Liver (tissue), 9 donors: ENCODE results near the gene DNAJC2. TPM values are rescaled to one million over a fixed set of nuclear protein-coding genes. Genes with fewer than 3 reads are reported as not detected.

ENCODE experiments used
- DNase-seq: peaks from one replicate; pipeline ENCODE4 v3.0.0-alpha.2; 2017; ENCODE audit warnings: low spot score
- H3K27ac ChIP-seq, 2 donors: one replicate each; pipeline ENCODE4 v1.7.0; 2013; ENCODE audit warnings: inconsistent platforms in 2 of 2, low read length in 2 of 2, control low read depth in 1 of 2, low read depth in 1 of 2, mild to moderate bottlenecking in 1 of 2
- H3K27me3 ChIP-seq, 4 donors: one replicate each; pipeline versions ENCODE4 v1.6.1 to v1.7.0; 2013; ENCODE audit warnings: low read length in 3 of 4, inconsistent platforms in 1 of 4, mild to moderate bottlenecking in 1 of 4, moderate library complexity in 1 of 4; ENCODE audit not compliant: control insufficient read depth in 4 of 4, insufficient read depth in 4 of 4
- H3K36me3 ChIP-seq, 4 donors: one replicate each; pipeline versions ENCODE4 v1.6.1 to v1.7.0; 2013; ENCODE audit warnings: low read length in 3 of 4, mild to moderate bottlenecking in 3 of 4, low read depth in 1 of 4, moderate library complexity in 1 of 4; ENCODE audit not compliant: control insufficient read depth in 4 of 4, insufficient read depth in 3 of 4
- H3K4me1 ChIP-seq, 4 donors: one replicate each; pipeline versions ENCODE4 v1.6.1 to v1.7.0; 2013; ENCODE audit warnings: low read length in 3 of 4, mild to moderate bottlenecking in 3 of 4, moderate library complexity in 1 of 4; ENCODE audit not compliant: control insufficient read depth in 4 of 4, insufficient read depth in 4 of 4
- H3K4me3 ChIP-seq, 3 donors: one replicate each; pipeline versions ENCODE4 v1.6.1 to v1.7.0; 2013; ENCODE audit warnings: low read length in 3 of 3, control low read depth in 1 of 3, low read depth in 1 of 3, mild to moderate bottlenecking in 1 of 3
- H3K9ac ChIP-seq, 2 donors: one replicate each; pipeline ENCODE4 v1.7.0; 2013; ENCODE audit warnings: low read length in 2 of 2, mild to moderate bottlenecking in 2 of 2, moderate library complexity in 2 of 2, control low read depth in 1 of 2, low read depth in 1 of 2
- H3K9me3 ChIP-seq, 4 donors: one replicate each; pipeline versions ENCODE4 v1.6.1 to v1.7.0; 2013; ENCODE audit warnings: low read length in 3 of 4; ENCODE audit not compliant: control insufficient read depth in 4 of 4
- EGR1 ChIP-seq, 2 donors: IDR thresholded peaks; 2 replicates each; pipeline ENCODE4 v1.6.1; 2016 to 2018; ENCODE audit warnings: antibody characterized with exemption in 2 of 2, low read depth in 2 of 2
- FOXA1 ChIP-seq: IDR thresholded peaks from 2 replicates; pipeline ENCODE4 v1.6.1; 2016; ENCODE audit warnings: antibody characterized with exemption
- FOXA2 ChIP-seq: IDR thresholded peaks from 2 replicates; pipeline ENCODE4 v1.6.1; 2016; ENCODE audit warnings: antibody characterized with exemption
- GABPA ChIP-seq, 2 donors: IDR thresholded peaks in 1 of 2; conservative IDR thresholded peaks in 1 of 2; 2 replicates each; pipeline ENCODE4 v1.6.1; 2016; ENCODE audit warnings: antibody characterized with exemption in 2 of 2, mild to moderate bottlenecking in 1 of 2, moderate library complexity in 1 of 2
- HNF4A ChIP-seq, 2 donors: conservative IDR thresholded peaks; 2 replicates each; pipeline ENCODE4 v1.6.1; 2016; ENCODE audit warnings: antibody characterized with exemption in 2 of 2, mild to moderate bottlenecking in 2 of 2
- HNF4G ChIP-seq: IDR thresholded peaks from 2 replicates; pipeline ENCODE4 v1.6.1; 2016; ENCODE audit warnings: antibody characterized with exemption
- JUND ChIP-seq, 2 donors: IDR thresholded peaks; 2 replicates each; pipeline ENCODE4 v1.6.1; 2016; ENCODE audit warnings: antibody characterized with exemption in 2 of 2
- NR2F2 ChIP-seq: IDR thresholded peaks from 2 replicates; pipeline ENCODE4 v1.6.1; 2016; ENCODE audit warnings: antibody characterized with exemption
- RAD21 ChIP-seq, 2 donors: IDR thresholded peaks; 2 replicates each; pipeline ENCODE4 v1.6.1; 2016; ENCODE audit warnings: antibody characterized with exemption in 2 of 2, mild to moderate bottlenecking in 2 of 2
- RXRA ChIP-seq, 2 donors: IDR thresholded peaks; 2 replicates each; pipeline ENCODE4 v1.6.1; 2017 to 2018; ENCODE audit warnings: antibody characterized with exemption in 2 of 2, mild to moderate bottlenecking in 1 of 2
- SP1 ChIP-seq: IDR thresholded peaks from 2 replicates; pipeline ENCODE4 v1.6.1; 2018; ENCODE audit warnings: antibody characterized with exemption, mild to moderate bottlenecking
- TAF1 ChIP-seq: conservative IDR thresholded peaks from 2 replicates; pipeline ENCODE4 v1.6.1; 2016; ENCODE audit warnings: antibody characterized with exemption, mild to moderate bottlenecking
- YY1 ChIP-seq: IDR thresholded peaks from 2 replicates; pipeline ENCODE4 v1.6.1; 2016; ENCODE audit warnings: antibody characterized with exemption, mild to moderate bottlenecking
- WGBS: extraction: QIAGEN DNeasy Blood & Tissue Kit; methylation state at CpG from one replicate; pipeline ENCODE4 v1.1.7; 2013; 5-methylcytosine and 5-hydroxymethylcytosine counted together
- polyA plus RNA-seq, 2 donors: library from polyadenylated mRNA; stranded (reverse) in 1 of 2; unstranded in 1 of 2; fragments of 200-250 nt in 1 of 2; fragments of >200 nt in 1 of 2; fragmentation: Nextera tagmentation in 1 of 2; extraction: Ambion mirVana in 1 of 2; gene quantifications; one replicate each; pipeline versions ENCODE4 v1.2.1 to v1.2.3, GENCODE V29; 2013 to 2015
- total RNA-seq, 2 donors: library from RNA; depleted of rRNA; stranded (reverse); fragments of >200 nt; gene quantifications; one replicate each; pipeline ENCODE4 v1.2.3, GENCODE V29; 2014
- TF ChIP-seq, protein P1 (sequence below): IDR thresholded peaks from 2 replicates; pipeline ENCODE4 v1.6.1; 2016; ENCODE audit warnings: antibody characterized with exemption
- TF ChIP-seq, protein P2 (sequence below): IDR thresholded peaks from 2 replicates; pipeline ENCODE4 v1.6.1; 2016; ENCODE audit warnings: antibody characterized with exemption
- TF ChIP-seq, protein P3 (sequence below): IDR thresholded peaks from 2 replicates; pipeline ENCODE4 v1.6.1; 2016; ENCODE audit warnings: antibody characterized with exemption, mild to moderate bottlenecking
- TF ChIP-seq, protein P4 (sequence below): fragments of 150-350 bp; IDR thresholded peaks from 2 replicates; pipeline ENCODE4 v1.5.1; 2017; ENCODE audit warnings: improper control_type of control experiment, low read depth, low read length; ENCODE audit not compliant: missing input control
- TF ChIP-seq, protein P5 (sequence below): IDR thresholded peaks from 2 replicates; pipeline ENCODE4 v1.6.1; 2016; ENCODE audit warnings: antibody characterized with exemption
- donor health status: healthy.
- donor health status: healthy.
- donor health status: healthy.
- donor health status: healthy.
- donor health status: healthy.

DNAJC2 gene, protein sequence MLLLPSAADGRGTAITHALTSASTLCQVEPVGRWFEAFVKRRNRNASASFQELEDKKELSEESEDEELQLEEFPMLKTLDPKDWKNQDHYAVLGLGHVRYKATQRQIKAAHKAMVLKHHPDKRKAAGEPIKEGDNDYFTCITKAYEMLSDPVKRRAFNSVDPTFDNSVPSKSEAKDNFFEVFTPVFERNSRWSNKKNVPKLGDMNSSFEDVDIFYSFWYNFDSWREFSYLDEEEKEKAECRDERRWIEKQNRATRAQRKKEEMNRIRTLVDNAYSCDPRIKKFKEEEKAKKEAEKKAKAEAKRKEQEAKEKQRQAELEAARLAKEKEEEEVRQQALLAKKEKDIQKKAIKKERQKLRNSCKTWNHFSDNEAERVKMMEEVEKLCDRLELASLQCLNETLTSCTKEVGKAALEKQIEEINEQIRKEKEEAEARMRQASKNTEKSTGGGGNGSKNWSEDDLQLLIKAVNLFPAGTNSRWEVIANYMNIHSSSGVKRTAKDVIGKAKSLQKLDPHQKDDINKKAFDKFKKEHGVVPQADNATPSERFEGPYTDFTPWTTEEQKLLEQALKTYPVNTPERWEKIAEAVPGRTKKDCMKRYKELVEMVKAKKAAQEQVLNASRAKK
- 10 to 100 TPM in 1 of 2 donors, 1 to 10 TPM in 1; 7.5 to 11.9 TPM for total RNA-seq
- polyA plus RNA-seq: 10 to 100 TPM; 10.1 to 19.6 TPM

DNA sequence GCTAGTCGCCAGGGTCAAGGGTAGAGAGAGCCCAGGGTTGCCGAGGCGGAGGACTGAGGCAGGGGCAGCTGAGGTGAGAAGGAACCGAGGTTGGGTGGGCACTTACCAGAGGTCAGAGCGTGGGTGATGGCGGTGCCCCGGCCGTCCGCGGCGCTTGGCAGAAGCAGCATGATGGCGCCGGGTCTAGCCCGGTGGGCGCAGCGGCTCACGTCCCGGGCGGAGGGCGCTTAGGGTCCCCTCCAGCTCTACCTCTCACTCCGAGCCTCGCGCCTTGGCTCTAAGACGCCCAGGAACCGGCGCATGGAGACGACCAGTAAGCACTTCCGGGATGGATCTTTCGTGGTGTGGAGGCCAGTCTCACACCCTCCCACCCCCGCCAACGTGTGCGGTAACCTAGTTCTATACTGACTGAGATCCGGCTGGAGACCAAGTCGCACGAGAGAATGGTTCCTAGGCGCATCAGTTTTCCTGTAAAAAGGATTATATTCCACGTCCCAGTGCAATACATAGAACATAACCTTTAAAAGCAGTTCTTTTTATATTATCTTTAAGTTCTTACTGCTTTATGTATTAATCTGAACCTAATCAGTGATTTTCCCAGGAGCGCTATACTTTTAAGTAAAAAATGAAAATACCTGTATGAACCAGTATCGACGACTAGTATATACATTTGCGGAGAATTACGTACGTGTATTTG is at the start of gene DNAJC2:
TSS of gene DNAJC2 (minus strand) at position 315 of the 697 bp plus-strand sequence. CDS start at position 170, 145 bp downstream.
- DNase-seq: peak; percentile 82
- peak in 1 of 2 donors; percentile 28 for TF ChIP-seq HNF4A (conservative IDR thresholded peaks at IDR 0.05)
- peak in 1 of 2 donors; percentile 19 for TF ChIP-seq JUND (IDR thresholded peaks at IDR 0.05)
- TF ChIP-seq, protein P1, sequence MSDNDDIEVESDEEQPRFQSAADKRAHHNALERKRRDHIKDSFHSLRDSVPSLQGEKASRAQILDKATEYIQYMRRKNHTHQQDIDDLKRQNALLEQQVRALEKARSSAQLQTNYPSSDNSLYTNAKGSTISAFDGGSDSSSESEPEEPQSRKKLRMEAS: peak; percentile 90
- TF ChIP-seq, protein P2, sequence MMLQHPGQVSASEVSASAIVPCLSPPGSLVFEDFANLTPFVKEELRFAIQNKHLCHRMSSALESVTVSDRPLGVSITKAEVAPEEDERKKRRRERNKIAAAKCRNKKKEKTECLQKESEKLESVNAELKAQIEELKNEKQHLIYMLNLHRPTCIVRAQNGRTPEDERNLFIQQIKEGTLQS: no peak
- peak; percentile 45 to 46 for TF ChIP-seq RAD21 (IDR thresholded peaks at IDR 0.05)
- TF ChIP-seq FOXA2: no peak
- peak; percentile 82 for TF ChIP-seq YY1
- TF ChIP-seq NR2F2: peak; percentile 28
- no peak for TF ChIP-seq HNF4G
- TF ChIP-seq, protein P3, sequence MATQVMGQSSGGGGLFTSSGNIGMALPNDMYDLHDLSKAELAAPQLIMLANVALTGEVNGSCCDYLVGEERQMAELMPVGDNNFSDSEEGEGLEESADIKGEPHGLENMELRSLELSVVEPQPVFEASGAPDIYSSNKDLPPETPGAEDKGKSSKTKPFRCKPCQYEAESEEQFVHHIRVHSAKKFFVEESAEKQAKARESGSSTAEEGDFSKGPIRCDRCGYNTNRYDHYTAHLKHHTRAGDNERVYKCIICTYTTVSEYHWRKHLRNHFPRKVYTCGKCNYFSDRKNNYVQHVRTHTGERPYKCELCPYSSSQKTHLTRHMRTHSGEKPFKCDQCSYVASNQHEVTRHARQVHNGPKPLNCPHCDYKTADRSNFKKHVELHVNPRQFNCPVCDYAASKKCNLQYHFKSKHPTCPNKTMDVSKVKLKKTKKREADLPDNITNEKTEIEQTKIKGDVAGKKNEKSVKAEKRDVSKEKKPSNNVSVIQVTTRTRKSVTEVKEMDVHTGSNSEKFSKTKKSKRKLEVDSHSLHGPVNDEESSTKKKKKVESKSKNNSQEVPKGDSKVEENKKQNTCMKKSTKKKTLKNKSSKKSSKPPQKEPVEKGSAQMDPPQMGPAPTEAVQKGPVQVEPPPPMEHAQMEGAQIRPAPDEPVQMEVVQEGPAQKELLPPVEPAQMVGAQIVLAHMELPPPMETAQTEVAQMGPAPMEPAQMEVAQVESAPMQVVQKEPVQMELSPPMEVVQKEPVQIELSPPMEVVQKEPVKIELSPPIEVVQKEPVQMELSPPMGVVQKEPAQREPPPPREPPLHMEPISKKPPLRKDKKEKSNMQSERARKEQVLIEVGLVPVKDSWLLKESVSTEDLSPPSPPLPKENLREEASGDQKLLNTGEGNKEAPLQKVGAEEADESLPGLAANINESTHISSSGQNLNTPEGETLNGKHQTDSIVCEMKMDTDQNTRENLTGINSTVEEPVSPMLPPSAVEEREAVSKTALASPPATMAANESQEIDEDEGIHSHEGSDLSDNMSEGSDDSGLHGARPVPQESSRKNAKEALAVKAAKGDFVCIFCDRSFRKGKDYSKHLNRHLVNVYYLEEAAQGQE: peak; percentile 58
- TF ChIP-seq GABPA (IDR thresholded peaks at IDR 0.05 in 1 of 2, conservative IDR thresholded peaks at IDR 0.05 in 1 of 2): peak; percentile 93 to 96
- TF ChIP-seq, protein P4, sequence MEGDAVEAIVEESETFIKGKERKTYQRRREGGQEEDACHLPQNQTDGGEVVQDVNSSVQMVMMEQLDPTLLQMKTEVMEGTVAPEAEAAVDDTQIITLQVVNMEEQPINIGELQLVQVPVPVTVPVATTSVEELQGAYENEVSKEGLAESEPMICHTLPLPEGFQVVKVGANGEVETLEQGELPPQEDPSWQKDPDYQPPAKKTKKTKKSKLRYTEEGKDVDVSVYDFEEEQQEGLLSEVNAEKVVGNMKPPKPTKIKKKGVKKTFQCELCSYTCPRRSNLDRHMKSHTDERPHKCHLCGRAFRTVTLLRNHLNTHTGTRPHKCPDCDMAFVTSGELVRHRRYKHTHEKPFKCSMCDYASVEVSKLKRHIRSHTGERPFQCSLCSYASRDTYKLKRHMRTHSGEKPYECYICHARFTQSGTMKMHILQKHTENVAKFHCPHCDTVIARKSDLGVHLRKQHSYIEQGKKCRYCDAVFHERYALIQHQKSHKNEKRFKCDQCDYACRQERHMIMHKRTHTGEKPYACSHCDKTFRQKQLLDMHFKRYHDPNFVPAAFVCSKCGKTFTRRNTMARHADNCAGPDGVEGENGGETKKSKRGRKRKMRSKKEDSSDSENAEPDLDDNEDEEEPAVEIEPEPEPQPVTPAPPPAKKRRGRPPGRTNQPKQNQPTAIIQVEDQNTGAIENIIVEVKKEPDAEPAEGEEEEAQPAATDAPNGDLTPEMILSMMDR: no peak
- no peak for TF ChIP-seq RXRA (IDR thresholded peaks at IDR 0.05)
- TF ChIP-seq, protein P5, sequence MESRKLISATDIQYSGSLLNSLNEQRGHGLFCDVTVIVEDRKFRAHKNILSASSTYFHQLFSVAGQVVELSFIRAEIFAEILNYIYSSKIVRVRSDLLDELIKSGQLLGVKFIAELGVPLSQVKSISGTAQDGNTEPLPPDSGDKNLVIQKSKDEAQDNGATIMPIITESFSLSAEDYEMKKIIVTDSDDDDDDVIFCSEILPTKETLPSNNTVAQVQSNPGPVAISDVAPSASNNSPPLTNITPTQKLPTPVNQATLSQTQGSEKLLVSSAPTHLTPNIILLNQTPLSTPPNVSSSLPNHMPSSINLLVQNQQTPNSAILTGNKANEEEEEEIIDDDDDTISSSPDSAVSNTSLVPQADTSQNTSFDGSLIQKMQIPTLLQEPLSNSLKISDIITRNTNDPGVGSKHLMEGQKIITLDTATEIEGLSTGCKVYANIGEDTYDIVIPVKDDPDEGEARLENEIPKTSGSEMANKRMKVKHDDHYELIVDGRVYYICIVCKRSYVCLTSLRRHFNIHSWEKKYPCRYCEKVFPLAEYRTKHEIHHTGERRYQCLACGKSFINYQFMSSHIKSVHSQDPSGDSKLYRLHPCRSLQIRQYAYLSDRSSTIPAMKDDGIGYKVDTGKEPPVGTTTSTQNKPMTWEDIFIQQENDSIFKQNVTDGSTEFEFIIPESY: peak; percentile 42
- peak; percentile 43 for TF ChIP-seq SP1
- no peak for TF ChIP-seq FOXA1
- peak; percentile 91 to 96 for TF ChIP-seq EGR1 (IDR thresholded peaks at IDR 0.05; ENCODE audit: low read depth in 2 of 2)
- peak; percentile 54 for TF ChIP-seq TAF1
- WGBS: 8% methylated on average over 43 of the region's 43 CpGs
- Histone ChIP-seq H3K4me3 (peak within 1 kb of the TSS; percentile 86 to 100 (median 98)), H3K27me3 (no peaks in the 10 kb centered on the region), H3K9ac (peak within 1 kb of the TSS; percentile 51 to 95), H3K36me3 (peaks cover 0 to 19% (median 9%) of the 10 kb centered on the region in 4 donors), H3K27ac (peak within 1 kb of the TSS; percentile 79 to 87), H3K9me3 (no peaks in the 10 kb centered on the region), H3K4me1 (peaks cover 8 to 34% (median 25%) of the 10 kb centered on the region in 4 donors)
